Thymus (tissue), 11 donors: ENCODE data around the gene P4HTM. TPM values are rescaled to one million over a fixed set of nuclear protein-coding genes. Genes with fewer than 3 reads are reported as not detected.

Experiments used
- DNase-seq, 9 donors: peaks; one replicate each; pipeline ENCODE4 v3.0.0-alpha.2; 2013; ENCODE audit warnings: low spot score in 9 of 9, low read depth in 6 of 9, missing footprints in 1 of 9
- H3K27ac ChIP-seq, 2 donors: one replicate each; pipeline ENCODE4 v1.5.1; 2013; ENCODE audit warnings: control low read depth in 1 of 2, low read depth in 1 of 2, low read length in 1 of 2, mild to moderate bottlenecking in 1 of 2, moderate library complexity in 1 of 2
- H3K27me3 ChIP-seq, 2 donors: one replicate each; pipeline ENCODE4 v1.5.1; 2013; ENCODE audit warnings: low read length in 1 of 2; ENCODE audit not compliant: control insufficient read depth in 2 of 2, insufficient read depth in 1 of 2
- H3K36me3 ChIP-seq, 2 donors: one replicate each; pipeline ENCODE4 v1.5.1; 2013; ENCODE audit warnings: low read length in 1 of 2, mild to moderate bottlenecking in 1 of 2, moderate library complexity in 1 of 2; ENCODE audit not compliant: control insufficient read depth in 2 of 2, insufficient read depth in 2 of 2
- H3K4me1 ChIP-seq, 2 donors: one replicate each; pipeline ENCODE4 v1.5.1; 2013; ENCODE audit warnings: low read length in 2 of 2; ENCODE audit not compliant: control insufficient read depth in 2 of 2, insufficient read depth in 2 of 2
- H3K4me3 ChIP-seq, 2 donors: one replicate each; pipeline ENCODE4 v1.5.1; 2013; ENCODE audit warnings: low read length in 2 of 2, control low read depth in 1 of 2, mild to moderate bottlenecking in 1 of 2
- H3K9me3 ChIP-seq, 2 donors: one replicate each; pipeline ENCODE4 v1.5.1; 2013; ENCODE audit warnings: low read length in 1 of 2, mild to moderate bottlenecking in 1 of 2; ENCODE audit not compliant: control insufficient read depth in 2 of 2, insufficient read depth in 1 of 2
- WGBS: extraction: QIAGEN DNeasy Blood & Tissue Kit; methylation state at CpG from one replicate; pipeline ENCODE4 v1.1.7; 2013; 5-methylcytosine and 5-hydroxymethylcytosine counted together
- polyA plus RNA-seq: library from polyadenylated mRNA; stranded (reverse); fragments of 200-250 nt; gene quantifications from one replicate; pipeline ENCODE4 v1.2.3, GENCODE V29; 2013
- total RNA-seq: library from RNA; stranded (reverse); fragments of 120-200 nt; gene quantifications from one replicate; pipeline ENCODE4 v1.2.4, GENCODE V29; 2013
- donor health status: healthy.

P4HTM gene
- total and polyA plus RNA-seq, 2 donors, result 15.9 to 27.1 TPM

DNA sequence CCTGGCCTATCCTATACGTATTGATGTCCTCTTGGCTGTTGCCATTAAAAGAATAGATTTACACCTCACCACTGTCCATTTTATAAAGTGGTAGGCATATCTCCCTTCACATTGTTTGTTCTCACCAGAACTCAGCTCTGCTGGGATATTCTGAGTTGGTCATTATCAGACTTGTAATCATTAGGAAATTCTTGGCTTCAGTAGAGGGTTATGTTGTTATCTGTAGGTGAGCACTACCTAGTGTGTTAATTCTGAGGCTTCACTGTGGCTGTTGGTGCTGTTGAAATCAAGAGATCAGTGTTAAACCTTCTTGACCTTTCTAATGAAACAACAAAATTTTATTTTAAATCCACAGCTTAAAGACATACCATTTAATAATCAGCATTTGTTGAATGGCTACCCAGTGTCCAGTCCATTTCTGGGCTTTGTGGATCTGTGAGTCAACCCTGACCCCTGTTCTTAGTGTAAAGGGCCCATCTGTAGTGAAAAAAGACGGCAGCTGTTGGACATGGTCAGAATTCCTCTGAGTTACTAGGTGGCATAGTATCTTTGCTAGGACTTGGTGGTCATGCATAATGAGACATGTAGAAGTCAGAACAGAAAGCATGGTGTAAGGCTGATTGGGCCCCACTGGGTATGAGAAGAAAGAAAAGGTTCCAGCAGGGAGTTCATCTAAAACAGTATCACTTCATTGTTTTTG is 32.9 kb upstream of the P4HTM start:
- H3K4me3 ChIP-seq, result no peak overlapping the region
- no peaks in the 10 kb centered on the region for H3K4me1 ChIP-seq
- H3K36me3 ChIP-seq, result peaks cover 28 to 47% of the 10 kb centered on the region in 2 donors
- no peak for DNase-seq
- over 99% methylated on average over 2 of the region's 2 CpGs for WGBS
- H3K9me3 ChIP-seq, result no peaks in the 10 kb centered on the region
- H3K27me3 ChIP-seq, result no peaks in the 10 kb centered on the region
- no peak overlapping the region for H3K27ac ChIP-seq

DNA sequence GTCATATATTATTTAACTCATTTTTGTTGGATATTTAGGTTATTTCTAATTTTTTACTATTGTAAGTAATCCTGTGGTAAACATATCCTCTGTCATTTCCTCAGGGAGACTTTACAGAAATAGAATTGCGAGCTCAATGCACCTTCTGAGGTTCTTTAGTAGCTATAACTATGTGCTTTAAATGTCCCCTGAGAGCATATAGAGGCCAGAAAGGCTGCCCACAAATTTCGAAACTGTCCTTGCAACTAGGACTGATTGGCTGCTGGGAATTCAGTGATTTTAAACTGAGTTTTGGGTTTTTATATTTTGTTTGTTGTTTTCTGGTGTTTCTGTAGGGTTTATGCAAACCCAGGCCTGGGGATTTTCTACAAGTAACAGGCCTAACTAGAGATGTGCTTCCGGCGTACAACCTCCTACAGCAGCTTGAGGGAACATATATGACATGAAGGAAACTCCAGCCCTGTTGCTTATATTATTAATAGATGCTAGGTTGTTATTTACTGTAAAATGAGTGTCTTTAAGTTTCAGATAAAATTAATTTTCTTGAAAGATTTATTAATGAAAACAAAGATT is 29.1 kb upstream of the P4HTM start:
- H3K4me1 ChIP-seq, result no peaks in the 10 kb centered on the region
- DNase-seq, result no peak
- peaks cover 35 to 46% of the 10 kb centered on the region in 2 donors for H3K36me3 ChIP-seq
- no peak overlapping the region for H3K4me3 ChIP-seq
- no peaks in the 10 kb centered on the region for H3K27me3 ChIP-seq
- H3K9me3 ChIP-seq, result no peaks in the 10 kb centered on the region
- H3K27ac ChIP-seq, result no peak overlapping the region
- WGBS, result 97% methylated on average over 4 of the region's 4 CpGs

DNA sequence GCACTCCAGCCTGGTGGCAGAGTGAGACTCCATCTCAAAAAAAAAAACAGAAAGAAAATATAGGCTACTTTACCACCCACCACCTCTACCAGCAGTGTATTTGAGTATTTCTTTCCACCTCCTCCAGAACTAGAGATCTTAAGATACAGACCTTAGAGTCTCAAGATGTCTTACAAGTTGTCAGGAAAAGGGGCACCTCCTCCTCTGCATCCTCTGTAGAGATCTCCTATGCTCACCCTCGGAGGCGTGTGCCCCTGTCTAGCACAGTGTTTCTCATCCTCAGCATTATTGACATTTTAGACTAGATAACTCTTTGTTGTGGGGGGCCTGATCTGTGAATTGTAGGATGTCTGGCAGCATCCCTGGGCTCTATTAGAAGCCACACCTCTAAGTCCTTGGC is 27.7 kb upstream of the P4HTM start:
- Histone ChIP-seq H3K4me1 (no peaks in the 10 kb centered on the region), H3K27ac (no peak overlapping the region), H3K36me3 (peaks cover 41 to 57% of the 10 kb centered on the region in 2 donors), H3K9me3 (no peaks in the 10 kb centered on the region), H3K4me3 (no peak overlapping the region), H3K27me3 (no peaks in the 10 kb centered on the region)
- WGBS, result 88% methylated on average over 2 of the region's 2 CpGs
- DNase-seq, result no peak

DNA sequence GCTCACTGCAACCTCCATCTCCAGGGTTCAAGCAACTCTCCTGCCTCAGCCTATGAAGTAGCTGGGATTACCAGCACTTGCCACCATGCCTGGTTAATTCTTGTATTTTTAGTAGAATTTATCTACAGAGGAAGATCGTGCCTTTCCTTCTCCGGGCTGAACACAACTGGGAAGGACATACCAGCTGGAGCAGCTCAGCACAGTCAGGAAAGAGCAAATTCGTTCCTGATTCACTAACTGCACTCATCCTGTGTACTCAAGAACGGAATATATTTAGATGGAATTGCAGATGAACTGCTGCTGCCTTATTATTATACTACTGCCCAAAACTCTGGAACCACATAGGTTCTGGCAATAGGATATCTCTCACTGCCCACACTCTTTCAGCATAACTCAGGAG is 27.1 kb upstream of the P4HTM start:
- no peak overlapping the region for H3K27ac ChIP-seq
- H3K4me1 ChIP-seq, result no peaks in the 10 kb centered on the region
- H3K36me3 ChIP-seq, result peaks cover 37 to 57% of the 10 kb centered on the region in 2 donors
- DNase-seq, result no peak
- H3K4me3 ChIP-seq, result no peak overlapping the region
- no peaks in the 10 kb centered on the region for H3K9me3 ChIP-seq
- 98% methylated on average over 4 of the region's 4 CpGs for WGBS
- no peaks in the 10 kb centered on the region for H3K27me3 ChIP-seq

DNA sequence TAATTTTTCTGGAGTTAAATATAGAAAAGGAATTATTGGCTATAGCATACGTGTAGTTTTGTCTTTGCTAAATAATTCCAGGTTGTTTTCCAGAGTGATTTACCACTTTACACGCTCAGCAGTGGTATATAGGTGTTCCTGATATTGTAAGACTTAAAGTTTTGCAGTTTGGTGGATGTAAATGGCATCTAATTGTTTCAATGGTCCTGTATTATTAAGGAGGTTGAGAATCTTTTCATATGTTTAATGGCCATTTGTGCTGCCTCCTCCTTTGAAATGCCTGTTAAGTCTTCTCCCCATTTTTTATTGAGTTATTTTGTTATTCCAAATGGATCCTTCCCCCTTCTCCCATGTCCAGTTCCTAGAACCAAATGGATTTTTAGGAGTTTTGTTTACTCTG is 26.4 kb upstream of the P4HTM start:
- Histone ChIP-seq H3K4me1 (no peaks in the 10 kb centered on the region), H3K9me3 (no peaks in the 10 kb centered on the region), H3K27me3 (no peaks in the 10 kb centered on the region), H3K27ac (no peak overlapping the region), H3K4me3 (no peak overlapping the region), H3K36me3 (peaks cover 36 to 57% of the 10 kb centered on the region in 2 donors)
- DNase-seq, result no peak
- 97% methylated on average over 2 of the region's 2 CpGs for WGBS

DNA sequence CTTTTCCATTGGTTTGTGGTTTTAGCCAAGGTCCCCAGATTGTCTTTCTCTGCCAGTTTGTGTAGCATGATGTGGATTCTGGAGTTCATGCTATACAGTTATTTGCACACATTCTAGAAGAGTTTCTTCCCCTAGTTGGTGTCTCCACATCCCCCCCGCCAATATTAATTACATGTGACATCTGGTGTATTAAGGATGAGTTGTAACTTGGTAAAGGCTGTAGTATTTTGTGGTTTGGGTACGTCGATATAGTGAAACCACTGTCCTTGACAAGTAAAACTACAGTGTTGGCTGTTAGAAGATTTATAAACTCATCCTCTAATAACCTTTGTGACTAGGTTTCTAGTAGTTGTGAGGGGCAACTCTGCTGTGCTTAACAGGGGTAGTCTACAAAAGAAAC is 23.7 kb upstream of the P4HTM start:
- Histone ChIP-seq H3K9me3 (no peaks in the 10 kb centered on the region), H3K4me1 (no peaks in the 10 kb centered on the region), H3K27me3 (no peaks in the 10 kb centered on the region), H3K4me3 (no peak overlapping the region), H3K27ac (no peak overlapping the region), H3K36me3 (peaks cover 52 to 74% of the 10 kb centered on the region in 2 donors)
- WGBS, result 89% methylated on average over 3 of the region's 3 CpGs
- DNase-seq, result no peak

DNA sequence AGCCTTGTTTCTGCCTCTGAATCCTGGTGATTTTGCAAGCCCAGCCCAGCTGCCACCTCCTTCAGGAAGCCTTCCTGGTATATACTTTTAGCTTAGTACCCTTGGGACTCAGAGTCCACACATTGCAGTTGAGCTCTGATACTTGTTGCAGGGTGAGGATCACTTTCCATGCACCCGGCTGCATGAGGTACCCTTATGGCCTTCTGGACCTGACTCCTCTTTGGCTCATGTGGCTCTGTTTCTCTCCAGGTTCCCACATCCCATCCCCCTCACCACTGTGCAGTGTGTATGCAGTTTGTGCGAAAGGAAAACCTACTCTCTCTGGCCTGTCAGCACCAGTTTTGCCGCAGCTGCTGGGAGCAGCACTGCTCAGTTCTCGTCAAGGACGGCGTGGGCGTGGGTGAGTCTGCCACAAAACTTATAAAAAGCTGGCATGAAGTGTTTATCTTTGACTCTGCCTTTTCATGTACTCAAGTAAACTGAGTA is 23.1 kb upstream of the P4HTM start:
- Histone ChIP-seq H3K9me3 (no peaks in the 10 kb centered on the region), H3K4me3 (no peak overlapping the region), H3K27me3 (no peaks in the 10 kb centered on the region), H3K36me3 (peaks cover 57 to 80% of the 10 kb centered on the region in 2 donors), H3K4me1 (no peaks in the 10 kb centered on the region), H3K27ac (no peak overlapping the region)
- 97% methylated on average over 7 of the region's 7 CpGs for WGBS
- no peak for DNase-seq

DNA sequence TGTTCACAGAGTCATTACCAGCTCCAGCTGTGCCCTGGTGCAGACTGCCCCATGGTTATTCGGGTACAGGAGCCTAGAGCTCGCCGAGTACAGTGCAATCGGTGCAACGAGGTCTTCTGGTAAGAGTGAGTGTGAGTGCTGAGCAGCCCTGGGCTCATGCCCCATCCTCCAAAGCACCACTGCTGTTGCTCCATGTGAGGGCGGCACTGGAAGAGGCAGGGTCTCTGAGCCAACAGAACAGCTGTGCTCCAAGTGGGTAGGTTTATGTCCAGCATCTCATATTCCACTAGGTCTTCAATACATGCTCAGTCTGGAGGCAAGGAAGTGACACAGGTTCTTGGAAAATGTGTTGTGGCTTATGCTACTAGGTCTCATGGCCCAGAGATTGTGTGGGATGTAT is 19.5 kb upstream of the P4HTM start:
- H3K4me1 ChIP-seq, result no peaks in the 10 kb centered on the region
- H3K27ac ChIP-seq, result no peak overlapping the region
- no peaks in the 10 kb centered on the region for H3K27me3 ChIP-seq
- DNase-seq, result no peak
- no peak overlapping the region for H3K4me3 ChIP-seq
- H3K36me3 ChIP-seq, result peaks cover 73 to 92% of the 10 kb centered on the region in 2 donors
- no peaks in the 10 kb centered on the region for H3K9me3 ChIP-seq
- WGBS, result 98% methylated on average over 6 of the region's 6 CpGs

DNA sequence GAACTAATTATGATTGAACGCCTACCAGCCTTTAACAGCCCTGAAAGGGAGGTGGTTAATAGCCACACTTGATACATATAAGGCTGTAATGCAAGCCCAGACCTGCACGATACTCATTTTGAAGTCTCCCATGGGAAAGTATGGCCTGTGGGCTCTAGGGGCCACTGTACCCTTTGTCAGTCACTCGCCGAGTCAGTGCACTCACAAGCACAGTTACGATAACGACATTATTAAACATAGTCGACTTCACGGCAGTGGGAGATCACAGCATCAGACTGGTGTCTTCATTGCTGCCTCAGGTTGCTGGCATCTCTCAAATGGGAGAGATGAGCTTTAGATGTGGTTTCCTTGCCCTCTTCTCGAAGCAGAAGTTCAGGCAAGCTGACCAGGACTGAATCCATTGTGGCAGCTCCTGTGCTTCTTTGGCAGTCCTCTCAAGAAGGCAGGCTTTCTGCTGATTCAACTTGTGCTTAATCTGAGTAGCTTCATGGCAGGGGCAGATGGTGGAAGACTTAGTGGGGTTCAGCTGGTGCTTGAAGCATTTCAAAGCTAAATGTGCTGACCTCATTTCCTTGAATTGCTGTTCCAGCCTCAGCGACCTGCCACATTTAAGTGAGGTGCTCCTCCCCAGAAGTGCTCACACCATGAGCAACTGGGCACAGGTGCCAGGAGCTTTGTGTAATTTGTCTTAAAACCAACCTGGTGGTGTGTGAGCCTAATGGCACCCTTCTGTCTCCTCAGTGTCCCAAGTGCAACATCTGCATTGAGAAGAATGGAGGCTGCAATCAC is 15.8 kb upstream of the P4HTM start:
- Histone ChIP-seq H3K27me3 (no peaks in the 10 kb centered on the region), H3K27ac (peak overlapping the region in 1 of 2 donors; percentile 18), H3K4me3 (no peak overlapping the region), H3K9me3 (no peaks in the 10 kb centered on the region), H3K36me3 (peaks cover 85 to 91% of the 10 kb centered on the region in 2 donors), H3K4me1 (no peaks in the 10 kb centered on the region)
- no peak for DNase-seq
- 91% methylated on average over 10 of the region's 10 CpGs for WGBS
